Activated CD8-positive, alpha-beta T cell treated with anti-CD3 and anti-CD28 coated beads for 36 hours (primary cell): ENCODE results near the gene OR10H1. TPM values are rescaled to one million over a fixed set of nuclear protein-coding genes. Genes with fewer than 3 reads are reported as not detected.

Experiments used
- ATAC-seq: fragments of 200-7000 bp; cut with Tn5 transposase; one replicate; pipeline ENCODE4 v1.10.0; 2021; ENCODE audit warnings: mild to moderate bottlenecking, moderate library complexity
- CTCF ChIA-PET: fragments of 350-600 bp; sonication (Branson Sonifier 250); formaldehyde crosslinking; loops from one replicate; lab custom pipeline; 2021; ENCODE audit warnings: antibody characterized with exemption; lab: Charles Lee
- POLR2A ChIA-PET: fragments of 350-600 bp; sonication (Branson Sonifier 250); formaldehyde crosslinking; loops from one replicate; lab custom pipeline; 2021; ENCODE audit warnings: antibody characterized with exemption; lab: Charles Lee
- DNase-seq: peaks from one replicate; pipeline ENCODE4 v3.0.0-alpha.2; 2020
- H3K27ac Mint-ChIP-seq: one replicate; pipeline ENCODE4 v1.8.0; 2021; ENCODE audit warnings: mild to moderate bottlenecking, mixed read lengths
- H3K27me3 Mint-ChIP-seq: one replicate; pipeline ENCODE4 v1.8.0; 2021; ENCODE audit warnings: mixed read lengths
- H3K36me3 Mint-ChIP-seq: one replicate; pipeline ENCODE4 v1.8.0; 2021; ENCODE audit warnings: low read depth, mixed read lengths
- H3K4me1 Mint-ChIP-seq: one replicate; pipeline ENCODE4 v1.8.0; 2021; ENCODE audit warnings: low read depth, mixed read lengths
- H3K4me3 Mint-ChIP-seq: one replicate; pipeline ENCODE4 v1.8.0; 2021; ENCODE audit warnings: mild to moderate bottlenecking, moderate library complexity, mixed read lengths
- H3K9me3 Mint-ChIP-seq: one replicate; pipeline ENCODE4 v1.8.0; 2021; ENCODE audit warnings: mixed read lengths
- intact Hi-C: fragments of 100-400 bp; cut with micrococcal nuclease; formaldehyde crosslinking; loops from one replicate; pipeline ENCODE4 v1.10.0; 2022
- total RNA-seq, 2 experiments: library from RNA; stranded (reverse); gene quantifications; one replicate each; pipeline ENCODE4 v1.2.3, GENCODE V29; 2021
- TF ChIP-seq, protein P1 (sequence below): fragments of 200-600 bp; IDR thresholded peaks from one replicate; pipeline ENCODE4 v1.8.0; 2022; ENCODE audit warnings: antibody characterized with exemption, mild to moderate bottlenecking

Gene OR10H1
- total RNA-seq, result not detected

GRCh38 chr19:15815306-15815705 is at the start of gene OR10H1:
Gene OR10H1, minus strand, starts transcription at chr19:15815664. Its CDS starts 7,627 bp downstream, at chr19:15808037.
- H3K4me1 Mint-ChIP-seq, result peaks cover 7% of the 10 kb centered on the region
- H3K4me3 Mint-ChIP-seq, result no peak within 1 kb of the TSS
- peaks cover 1% of the 10 kb centered on the region for H3K27me3 Mint-ChIP-seq
- ATAC-seq, result no peak
- DNase-seq, result no peak
- ChIA-PET CTCF (no interaction called here), POLR2A (no interaction called here)
- no peaks in the 10 kb centered on the region for H3K9me3 Mint-ChIP-seq
- H3K36me3 Mint-ChIP-seq, result no peaks in the 10 kb centered on the region
- intact Hi-C loops, result no loop called here
- TF ChIP-seq, protein P1, sequence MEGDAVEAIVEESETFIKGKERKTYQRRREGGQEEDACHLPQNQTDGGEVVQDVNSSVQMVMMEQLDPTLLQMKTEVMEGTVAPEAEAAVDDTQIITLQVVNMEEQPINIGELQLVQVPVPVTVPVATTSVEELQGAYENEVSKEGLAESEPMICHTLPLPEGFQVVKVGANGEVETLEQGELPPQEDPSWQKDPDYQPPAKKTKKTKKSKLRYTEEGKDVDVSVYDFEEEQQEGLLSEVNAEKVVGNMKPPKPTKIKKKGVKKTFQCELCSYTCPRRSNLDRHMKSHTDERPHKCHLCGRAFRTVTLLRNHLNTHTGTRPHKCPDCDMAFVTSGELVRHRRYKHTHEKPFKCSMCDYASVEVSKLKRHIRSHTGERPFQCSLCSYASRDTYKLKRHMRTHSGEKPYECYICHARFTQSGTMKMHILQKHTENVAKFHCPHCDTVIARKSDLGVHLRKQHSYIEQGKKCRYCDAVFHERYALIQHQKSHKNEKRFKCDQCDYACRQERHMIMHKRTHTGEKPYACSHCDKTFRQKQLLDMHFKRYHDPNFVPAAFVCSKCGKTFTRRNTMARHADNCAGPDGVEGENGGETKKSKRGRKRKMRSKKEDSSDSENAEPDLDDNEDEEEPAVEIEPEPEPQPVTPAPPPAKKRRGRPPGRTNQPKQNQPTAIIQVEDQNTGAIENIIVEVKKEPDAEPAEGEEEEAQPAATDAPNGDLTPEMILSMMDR, result no peak
- no peak within 1 kb of the TSS for H3K27ac Mint-ChIP-seq

GRCh38 chr19:15864824-15865223 is 49.4 kb upstream of the OR10H1 start:
- POLR2A ChIA-PET, result interaction anchor here (0.8 kb wide), 1 partner anchor 328 kb away, joined by 3 read pairs; no protein-coding TSS in a partner anchor
- no peak overlapping the region for H3K4me3 Mint-ChIP-seq
- H3K27me3 Mint-ChIP-seq, result no peaks in the 10 kb centered on the region
- H3K9me3 Mint-ChIP-seq, result no peaks in the 10 kb centered on the region
- no peaks in the 10 kb centered on the region for H3K36me3 Mint-ChIP-seq
- no peak for ATAC-seq
- no peak overlapping the region for H3K27ac Mint-ChIP-seq
- TF ChIP-seq, protein P1, result no peak
- CTCF ChIA-PET, result interaction anchor here (0.6 kb wide), 1 partner anchor 860 kb away, joined by 4 read pairs; no protein-coding TSS in a partner anchor
- intact Hi-C loops, result loop anchor here (10.0 kb wide), 1 partner anchor 230 kb away; no protein-coding TSS in a partner anchor
- no peaks in the 10 kb centered on the region for H3K4me1 Mint-ChIP-seq
- no peak for DNase-seq

DNA sequence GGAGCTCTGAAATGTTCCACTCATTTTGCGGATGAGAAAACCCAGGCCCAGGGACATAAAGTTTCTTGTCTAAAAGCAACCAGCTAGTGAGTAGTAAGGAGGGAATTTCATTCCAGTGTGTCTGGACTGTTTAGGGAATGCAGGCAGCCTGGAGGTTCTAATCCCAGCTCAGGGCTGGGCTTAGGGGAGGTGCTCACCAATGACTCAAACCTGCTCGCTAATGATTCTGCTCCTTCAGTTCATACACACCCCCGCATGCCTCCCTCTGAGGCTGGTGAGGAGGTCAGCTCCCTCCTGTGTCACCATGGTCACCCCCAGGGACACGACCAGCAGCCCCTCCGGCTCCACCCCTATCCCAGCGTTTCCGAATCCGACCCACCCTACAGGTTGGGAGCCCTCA is 47.8 kb upstream of the OR10H1 start:
- CTCF ChIA-PET, result no interaction called here
- no peaks in the 10 kb centered on the region for H3K36me3 Mint-ChIP-seq
- H3K27me3 Mint-ChIP-seq, result no peaks in the 10 kb centered on the region
- no peaks in the 10 kb centered on the region for H3K4me1 Mint-ChIP-seq
- H3K4me3 Mint-ChIP-seq, result no peak overlapping the region
- DNase-seq (no peak), ATAC-seq (no peak)
- TF ChIP-seq, protein P1, result no peak
- no peak overlapping the region for H3K27ac Mint-ChIP-seq
- intact Hi-C loops, result loop anchor here (10.0 kb wide), 1 partner anchor 228 kb away; no protein-coding TSS in a partner anchor
- no peaks in the 10 kb centered on the region for H3K9me3 Mint-ChIP-seq
- POLR2A ChIA-PET, result no interaction called here

- ATAC-seq (no peak), DNase-seq (no peak)
- Mint-ChIP-seq H3K9me3 (no peaks in the 10 kb centered on the region), H3K27me3 (no peaks in the 10 kb centered on the region), H3K4me3 (no peak overlapping the region), H3K27ac (no peak overlapping the region), H3K4me1 (no peaks in the 10 kb centered on the region), H3K36me3 (no peaks in the 10 kb centered on the region)
- ChIA-PET CTCF (no interaction called here), POLR2A (no interaction called here)
- TF ChIP-seq, protein P1, result no peak
- intact Hi-C loops, result loop anchor here (10.0 kb wide), 1 partner anchor 228 kb away; no protein-coding TSS in a partner anchor
Measured at GRCh38 chr19:15862444-15862843, 47.0 kb upstream of the OR10H1 start.

DNA sequence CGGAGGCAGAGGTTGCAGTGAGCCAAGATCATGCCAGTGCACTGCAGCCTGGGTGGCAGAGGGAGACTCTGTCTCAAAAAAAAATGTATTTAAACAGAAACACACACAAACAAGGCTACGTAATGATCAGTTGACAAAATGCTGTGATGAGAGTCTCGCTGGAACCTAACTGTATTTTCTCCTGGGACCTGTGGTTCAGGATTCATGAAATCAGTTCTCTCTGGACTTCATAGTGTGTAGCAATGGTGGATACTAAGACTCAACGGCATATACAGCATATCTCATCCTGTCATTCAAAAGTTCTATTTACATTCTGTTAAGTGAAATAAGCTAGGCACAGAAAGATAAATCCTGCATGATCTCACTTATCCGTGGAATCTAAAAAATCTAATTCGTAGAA is 45.1 kb upstream of the OR10H1 start:
- Mint-ChIP-seq H3K9me3 (no peaks in the 10 kb centered on the region), H3K27ac (no peak overlapping the region), H3K27me3 (no peaks in the 10 kb centered on the region), H3K4me3 (no peak overlapping the region), H3K36me3 (no peaks in the 10 kb centered on the region), H3K4me1 (no peaks in the 10 kb centered on the region)
- TF ChIP-seq, protein P1, result no peak
- CTCF ChIA-PET, result no interaction called here
- POLR2A ChIA-PET, result no interaction called here
- DNase-seq, result no peak
- no peak for ATAC-seq
- intact Hi-C loops, result loop anchor here (10.0 kb wide), 1 partner anchor 226 kb away; no protein-coding TSS in a partner anchor
